ENCODE data around the gene SMARCC1.

The SMARCC1 gene

GRCh38 chr3:47622671-47623461, 158.8 kb downstream of the SMARCC1 start:
- DNase-seq, result no peak

- DNase-seq, result no peak
Measured at GRCh38 chr3:47617086-47618010, 164.3 kb downstream of the SMARCC1 start.

- DNase-seq, result no peak
Measured at GRCh38 chr3:47614788-47615187, 166.9 kb downstream of the SMARCC1 start.

- no peak for DNase-seq
Measured at GRCh38 chr3:47613722-47614121, 168.0 kb downstream of the SMARCC1 start.

- DNase-seq, result no peak
Measured at GRCh38 chr3:47612879-47613278, 168.8 kb downstream of the SMARCC1 start.

- DNase-seq, result no peak
Measured at GRCh38 chr3:47612178-47612577, 169.5 kb downstream of the SMARCC1 start.

- DNase-seq, result no peak
Measured at GRCh38 chr3:47611576-47611975, 170.1 kb downstream of the SMARCC1 start.

- no peak for DNase-seq
Measured at GRCh38 chr3:47610583-47610982, 171.1 kb downstream of the SMARCC1 start.

- no peak for DNase-seq
Measured at GRCh38 chr3:47607335-47607734, 174.4 kb downstream of the SMARCC1 start.

GRCh38 chr3:47606165-47606564, 175.5 kb downstream of the SMARCC1 start:
- DNase-seq, result no peak

- no peak for DNase-seq
Measured at GRCh38 chr3:47605652-47606051, 176.0 kb downstream of the SMARCC1 start.

- no peak for DNase-seq
Measured at GRCh38 chr3:47604145-47604544, 177.5 kb downstream of the SMARCC1 start.

- DNase-seq, result no peak
Measured at GRCh38 chr3:47603332-47603731, 178.4 kb downstream of the SMARCC1 start.

GRCh38 chr3:47601281-47601680, 180.4 kb downstream of the SMARCC1 start:
- DNase-seq, result no peak

- no peak for DNase-seq
Measured at GRCh38 chr3:47594792-47595191, 186.9 kb downstream of the SMARCC1 start.

GRCh38 chr3:47592066-47592795, 189.5 kb downstream of the SMARCC1 start:
- DNase-seq, result no peak

- DNase-seq, result no peak
Measured at GRCh38 chr3:47590216-47590615, 191.5 kb downstream of the SMARCC1 start.

- DNase-seq, result no peak
Measured at GRCh38 chr3:47588587-47588986, 193.1 kb downstream of the SMARCC1 start.

GRCh38 chr3:47588053-47588452, 193.6 kb downstream of the SMARCC1 start:
- DNase-seq, result no peak

- no peak for DNase-seq
Measured at GRCh38 chr3:47586746-47587145, 194.9 kb downstream of the SMARCC1 start.

GRCh38 chr3:47583320-47584075, 198.2 kb downstream of the SMARCC1 start:
- no peak for DNase-seq

GRCh38 chr3:47581835-47582234, 199.9 kb downstream of the SMARCC1 start:
- no peak for DNase-seq

Data from CD4-positive, alpha-beta T cell treated with Interleukin-6 for 4 hours (primary cell).